ENCODE data around the gene KREMEN2.

DNA sequence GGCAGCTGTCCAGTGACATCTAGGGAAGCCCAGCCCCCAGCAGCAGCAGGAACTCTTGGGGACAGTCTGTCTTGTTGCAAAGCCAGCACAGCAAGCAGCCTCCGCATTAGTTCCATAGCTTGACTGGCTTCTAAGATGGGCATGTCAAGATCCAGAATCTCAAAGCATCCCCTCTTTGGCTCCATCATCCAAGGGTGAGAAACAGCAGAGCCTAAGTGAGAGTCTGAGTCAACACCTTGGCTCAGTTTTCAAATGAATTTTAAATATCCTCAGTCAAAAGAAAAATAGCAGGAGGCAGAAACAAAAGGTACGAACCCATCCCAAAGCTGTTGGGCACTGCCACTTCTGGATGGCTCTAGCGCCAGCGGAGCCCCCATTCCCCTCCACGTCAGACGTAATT lies 50.9 kb downstream of the KREMEN2 start:
- TF ChIP-seq, protein P1, sequence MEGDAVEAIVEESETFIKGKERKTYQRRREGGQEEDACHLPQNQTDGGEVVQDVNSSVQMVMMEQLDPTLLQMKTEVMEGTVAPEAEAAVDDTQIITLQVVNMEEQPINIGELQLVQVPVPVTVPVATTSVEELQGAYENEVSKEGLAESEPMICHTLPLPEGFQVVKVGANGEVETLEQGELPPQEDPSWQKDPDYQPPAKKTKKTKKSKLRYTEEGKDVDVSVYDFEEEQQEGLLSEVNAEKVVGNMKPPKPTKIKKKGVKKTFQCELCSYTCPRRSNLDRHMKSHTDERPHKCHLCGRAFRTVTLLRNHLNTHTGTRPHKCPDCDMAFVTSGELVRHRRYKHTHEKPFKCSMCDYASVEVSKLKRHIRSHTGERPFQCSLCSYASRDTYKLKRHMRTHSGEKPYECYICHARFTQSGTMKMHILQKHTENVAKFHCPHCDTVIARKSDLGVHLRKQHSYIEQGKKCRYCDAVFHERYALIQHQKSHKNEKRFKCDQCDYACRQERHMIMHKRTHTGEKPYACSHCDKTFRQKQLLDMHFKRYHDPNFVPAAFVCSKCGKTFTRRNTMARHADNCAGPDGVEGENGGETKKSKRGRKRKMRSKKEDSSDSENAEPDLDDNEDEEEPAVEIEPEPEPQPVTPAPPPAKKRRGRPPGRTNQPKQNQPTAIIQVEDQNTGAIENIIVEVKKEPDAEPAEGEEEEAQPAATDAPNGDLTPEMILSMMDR (IDR thresholded peaks at IDR 0.05): no peak
- TF ChIP-seq POLR2A (IDR thresholded peaks at IDR 0.05): no peak

Data from Peyer's patch (tissue), 4 donors.